Activated CD4-positive, alpha-beta T cell treated with anti-CD3 and anti-CD28 coated beads, Interleukin-2, amount 50 U/mL, for 4 hours (primary cell): Measurements from ENCODE around the gene GOLGA2.

ENCODE experiments used
- DNase-seq, 2 experiments: peaks; one replicate each; pipeline ENCODE4 v3.0.0-alpha.2; 2020

The GOLGA2 gene, protein sequence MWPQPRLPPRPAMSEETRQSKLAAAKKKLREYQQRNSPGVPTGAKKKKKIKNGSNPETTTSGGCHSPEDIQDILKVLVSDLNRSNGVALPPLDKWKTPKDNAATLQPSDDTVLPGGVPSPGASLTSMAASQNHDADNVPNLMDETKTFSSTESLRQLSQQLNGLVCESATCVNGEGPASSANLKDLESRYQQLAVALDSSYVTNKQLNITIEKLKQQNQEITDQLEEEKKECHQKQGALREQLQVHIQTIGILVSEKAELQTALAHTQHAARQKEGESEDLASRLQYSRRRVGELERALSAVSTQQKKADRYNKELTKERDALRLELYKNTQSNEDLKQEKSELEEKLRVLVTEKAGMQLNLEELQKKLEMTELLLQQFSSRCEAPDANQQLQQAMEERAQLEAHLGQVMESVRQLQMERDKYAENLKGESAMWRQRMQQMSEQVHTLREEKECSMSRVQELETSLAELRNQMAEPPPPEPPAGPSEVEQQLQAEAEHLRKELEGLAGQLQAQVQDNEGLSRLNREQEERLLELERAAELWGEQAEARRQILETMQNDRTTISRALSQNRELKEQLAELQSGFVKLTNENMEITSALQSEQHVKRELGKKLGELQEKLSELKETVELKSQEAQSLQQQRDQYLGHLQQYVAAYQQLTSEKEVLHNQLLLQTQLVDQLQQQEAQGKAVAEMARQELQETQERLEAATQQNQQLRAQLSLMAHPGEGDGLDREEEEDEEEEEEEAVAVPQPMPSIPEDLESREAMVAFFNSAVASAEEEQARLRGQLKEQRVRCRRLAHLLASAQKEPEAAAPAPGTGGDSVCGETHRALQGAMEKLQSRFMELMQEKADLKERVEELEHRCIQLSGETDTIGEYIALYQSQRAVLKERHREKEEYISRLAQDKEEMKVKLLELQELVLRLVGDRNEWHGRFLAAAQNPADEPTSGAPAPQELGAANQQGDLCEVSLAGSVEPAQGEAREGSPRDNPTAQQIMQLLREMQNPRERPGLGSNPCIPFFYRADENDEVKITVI

GRCh38 chr9:128275198-128276007 is at the start of gene GOLGA2:
Gene GOLGA2 (minus strand): TSS chr9:128276007. CDS start chr9:128275976, 31 bp downstream.
- no peak for DNase-seq

DNA sequence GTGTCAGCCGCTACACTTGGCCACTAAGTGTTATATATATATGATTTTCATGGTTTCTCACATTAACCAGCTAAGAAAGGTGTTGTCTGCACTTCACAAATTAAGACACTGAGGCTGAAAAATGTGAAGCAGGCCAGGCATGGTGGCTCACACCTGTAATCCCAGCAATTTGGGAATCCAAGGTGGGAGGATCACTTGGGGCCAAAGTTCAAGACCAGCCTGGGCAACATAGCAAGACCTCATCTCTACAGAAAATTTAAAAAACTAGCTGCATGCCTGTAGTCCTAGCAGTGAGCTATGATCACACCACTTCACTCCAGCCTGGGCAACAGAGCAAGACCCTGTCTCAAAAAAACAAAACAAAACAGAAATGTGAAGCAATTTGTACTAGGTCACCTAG is 48.6 kb upstream of the GOLGA2 start:
- DNase-seq, result no peak

DNA sequence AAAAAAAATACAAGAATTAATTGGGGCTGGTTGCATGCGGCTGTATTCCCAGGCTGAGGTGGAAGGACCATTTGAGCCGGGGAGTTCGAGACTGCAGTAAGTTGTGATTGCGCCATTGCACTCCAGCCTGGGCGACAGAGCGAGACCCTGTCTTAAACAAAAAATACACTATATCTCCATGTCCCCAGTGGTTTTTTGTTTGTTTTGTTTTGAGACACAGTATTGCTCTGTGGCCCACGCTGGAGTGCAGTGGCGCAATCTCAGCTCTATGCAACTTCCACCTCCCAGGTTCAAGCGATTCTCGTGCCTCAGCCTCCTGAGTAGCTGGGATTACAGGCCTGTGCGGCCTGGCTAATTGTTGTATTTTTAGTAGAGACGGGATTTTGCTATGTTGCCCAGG is 48.0 kb upstream of the GOLGA2 start:
- DNase-seq, result no peak

GRCh38 chr9:128323212-128323730 is 47.5 kb upstream of the GOLGA2 start:
- DNase-seq, result no peak

GRCh38 chr9:128322404-128323211 is 46.8 kb upstream of the GOLGA2 start, which contains the start of the genes COQ4 and TRUB2:
Gene COQ4 (plus strand): TSS chr9:128322839. CDS start chr9:128322859, 20 bp downstream.
Gene TRUB2 (minus strand): TSS chr9:128322447. CDS start chr9:128322408, 39 bp downstream.
- DNase-seq, result peak; percentile 88 to 90

DNA sequence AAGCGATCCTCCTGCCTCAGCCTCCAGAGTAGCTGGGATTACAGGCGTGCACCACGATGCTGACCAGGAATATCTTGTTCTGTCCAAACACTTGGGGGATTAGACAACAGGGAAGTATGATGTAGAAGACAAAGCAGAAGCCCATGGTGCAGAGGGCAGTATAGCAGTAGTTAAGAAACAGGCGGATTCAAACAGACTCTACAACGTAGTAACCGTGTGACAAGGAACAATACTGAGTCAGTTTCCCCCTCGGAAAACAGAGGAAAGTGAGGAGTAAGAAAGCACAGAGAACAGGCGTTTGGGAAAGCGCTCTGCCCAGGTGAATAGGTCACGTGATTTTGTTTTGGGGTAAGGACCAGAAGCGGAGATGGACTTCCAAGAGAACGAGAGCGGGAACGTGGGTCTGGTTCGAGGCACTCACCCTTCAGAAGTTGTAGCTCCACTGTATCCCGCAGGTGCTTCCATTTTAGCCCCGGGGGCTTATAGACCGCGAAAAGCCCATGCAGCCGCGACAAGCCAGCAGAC is 46.1 kb upstream of the GOLGA2 start:
- no peak for DNase-seq

- DNase-seq, result no peak
These were observed 45.5 kb upstream of the GOLGA2 start for GRCh38 chr9:128321343-128321742.

DNA sequence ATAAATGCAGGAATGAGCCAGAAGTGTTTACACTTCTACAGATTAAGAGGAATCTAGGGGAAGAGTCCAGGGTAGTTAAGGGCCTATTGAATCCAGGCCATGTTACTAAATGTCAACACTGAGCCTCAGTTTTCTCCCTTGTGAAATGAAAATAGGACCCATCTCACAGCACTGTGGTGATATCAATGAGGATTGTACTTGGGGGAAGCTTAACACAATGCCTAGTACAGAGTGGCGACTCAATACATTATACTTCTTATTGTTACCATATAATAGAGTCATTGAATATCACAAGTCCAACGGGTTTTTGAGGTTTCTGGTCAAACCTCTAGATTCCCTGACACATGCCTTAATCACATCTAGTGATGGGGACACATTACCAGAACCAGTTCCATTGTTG is 41.8 kb upstream of the GOLGA2 start:
- DNase-seq, result no peak

DNA sequence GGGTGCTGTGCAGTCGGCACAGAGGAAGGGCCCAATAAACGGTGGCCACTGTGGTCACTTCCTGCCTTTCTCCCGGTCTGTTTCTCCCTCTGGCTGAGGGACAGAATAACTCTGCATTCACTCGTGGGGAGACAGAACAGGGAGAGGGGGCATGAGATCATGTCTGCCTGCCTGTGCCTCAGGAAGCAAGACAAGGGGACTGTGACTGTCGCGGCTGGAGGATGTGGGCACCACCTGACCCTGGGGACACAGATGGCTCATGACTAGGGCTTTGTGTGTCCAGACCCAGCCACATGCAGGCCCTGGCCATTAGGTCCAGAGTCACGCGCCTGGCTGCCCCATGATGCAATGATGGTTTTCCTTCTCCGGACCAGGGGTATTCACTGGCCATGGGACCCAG is 40.6 kb upstream of the GOLGA2 start:
- no peak for DNase-seq

DNA sequence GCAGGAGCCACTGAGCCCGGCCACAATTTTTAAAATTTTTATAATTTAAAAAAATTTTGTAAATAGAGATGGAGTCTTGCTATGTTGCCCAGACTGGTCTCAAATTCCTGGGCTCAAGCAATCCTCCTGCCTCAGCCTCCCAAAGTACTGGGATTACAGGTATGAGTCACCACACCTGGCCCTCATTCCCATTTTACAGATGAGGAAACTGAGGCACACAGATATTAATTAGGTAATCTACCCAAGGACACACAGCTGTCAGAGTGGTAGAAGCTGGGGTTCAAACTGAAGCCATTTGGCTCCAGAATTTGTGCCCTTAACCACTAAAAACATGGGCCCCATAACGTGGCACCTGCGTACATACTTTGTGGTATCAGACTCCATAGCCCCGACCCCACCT is 38.9 kb upstream of the GOLGA2 start:
- no peak for DNase-seq

DNA sequence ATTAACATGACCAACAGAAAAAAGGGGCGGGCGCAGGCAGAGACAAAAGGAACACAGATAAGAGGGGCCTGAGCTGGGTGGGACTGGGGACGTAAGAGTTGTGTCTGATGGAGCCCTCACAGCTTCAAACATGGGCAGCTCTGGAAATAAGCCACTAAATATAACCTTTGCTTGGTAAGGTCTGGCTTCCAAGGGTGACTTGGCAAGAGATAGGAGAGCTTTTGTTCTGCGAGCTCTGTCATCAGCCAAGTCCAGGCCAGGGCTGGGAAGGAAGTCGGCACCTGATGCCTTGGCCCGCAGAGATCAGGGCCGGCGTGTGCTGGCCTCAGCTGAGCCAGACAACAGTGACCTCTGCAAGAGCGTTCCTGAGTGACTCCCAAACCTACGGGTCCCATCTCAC is 34.7 kb upstream of the GOLGA2 start:
- no peak for DNase-seq

DNA sequence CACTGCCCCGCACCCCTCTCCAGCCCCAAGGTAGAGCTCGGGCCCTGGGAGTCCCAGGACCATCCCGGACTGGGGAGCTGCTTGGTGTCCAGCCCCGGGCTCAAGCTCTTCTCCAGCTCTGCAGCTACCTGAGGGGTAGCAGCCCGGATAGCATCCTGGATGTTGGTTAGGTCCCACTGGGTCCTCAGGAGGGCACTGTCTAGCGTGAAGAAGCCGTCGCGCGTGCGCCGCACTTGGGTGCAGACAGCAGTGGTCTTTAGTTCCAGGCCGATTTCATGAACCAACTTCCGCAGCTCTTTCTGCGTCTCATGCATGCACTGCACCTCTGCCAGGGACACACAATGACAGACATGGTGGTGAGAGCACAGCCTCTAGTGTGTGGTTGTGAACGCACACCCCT is 33.7 kb upstream of the GOLGA2 start:
- no peak for DNase-seq

- DNase-seq, result no peak
These were observed 29.1 kb upstream of the GOLGA2 start for GRCh38 chr9:128304971-128305288.

- DNase-seq, result no peak
These were observed 28.5 kb upstream of the GOLGA2 start for GRCh38 chr9:128304136-128304970.

DNA sequence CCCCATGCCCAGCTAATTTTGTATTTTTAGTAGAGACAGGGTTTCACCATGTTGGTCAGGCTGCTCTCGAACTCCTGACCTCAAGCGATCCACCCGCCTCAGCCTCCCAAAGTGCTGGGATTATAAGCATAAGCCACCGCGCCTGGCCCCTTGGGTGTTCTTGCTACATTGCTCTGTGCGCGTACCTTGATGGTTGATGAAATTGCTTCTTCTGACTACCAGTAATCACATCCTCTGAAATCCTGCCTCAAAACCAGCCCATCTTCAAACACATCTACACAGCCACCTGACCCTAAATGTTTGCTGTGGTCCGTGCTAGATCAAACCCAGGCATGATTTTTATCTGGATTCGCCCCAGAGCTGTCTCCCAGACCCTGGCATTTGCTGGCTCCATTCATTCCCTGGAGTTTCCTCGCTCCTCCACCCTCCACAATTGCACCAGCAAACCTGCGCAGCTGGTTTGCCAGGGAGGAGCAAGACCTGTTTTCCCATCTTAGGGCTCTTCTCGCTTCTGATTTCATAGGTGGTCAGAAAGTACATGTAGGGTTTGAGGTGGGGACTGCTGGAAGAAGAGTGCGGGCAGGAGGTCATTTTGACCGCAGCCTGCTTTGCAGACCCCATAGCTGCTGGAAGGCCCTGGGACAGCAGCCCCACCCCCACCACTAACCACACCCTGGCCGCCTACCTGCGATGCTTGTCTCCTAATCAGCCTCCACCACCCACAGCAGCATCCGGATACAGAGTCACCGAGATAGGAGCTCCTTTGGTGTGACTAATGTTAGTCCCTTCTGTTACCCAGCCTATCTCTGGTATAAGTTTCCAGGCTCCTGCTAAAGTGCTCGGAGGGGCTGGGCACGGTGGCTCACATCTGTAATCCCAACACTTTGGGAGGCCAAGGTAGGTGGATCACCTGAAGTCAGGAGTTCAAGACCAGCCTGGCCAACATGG is 23.0 kb upstream of the GOLGA2 start:
- no peak for DNase-seq

DNA sequence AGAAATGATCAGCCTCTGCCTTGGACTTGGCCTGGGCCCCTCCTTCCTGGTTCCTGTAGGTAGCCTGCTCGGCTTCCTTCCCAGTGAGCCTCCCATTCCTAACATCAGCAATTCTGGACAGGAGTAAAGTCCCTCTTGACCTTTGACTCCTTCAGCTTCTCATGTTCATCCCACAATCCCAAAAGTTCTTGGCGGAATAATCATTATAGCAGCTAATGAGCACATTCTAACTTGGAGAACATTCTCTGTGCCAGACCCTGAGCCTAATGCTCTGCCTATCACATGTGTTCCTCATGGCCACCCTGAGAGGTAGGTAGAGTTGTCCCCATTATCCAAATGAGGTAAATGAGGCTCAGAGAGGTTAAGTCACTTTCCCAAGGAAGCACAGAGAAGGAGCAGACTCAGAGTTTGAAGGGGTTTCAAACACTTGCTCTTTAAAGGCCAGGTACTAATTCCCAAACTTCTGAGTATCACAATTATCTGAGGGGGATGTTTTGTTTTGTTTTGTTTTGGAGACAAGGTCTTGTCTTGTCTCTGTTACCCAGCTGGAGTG is 21.5 kb upstream of the GOLGA2 start:
- DNase-seq, result no peak

GRCh38 chr9:128296340-128297220 is 20.8 kb upstream of the GOLGA2 start:
- DNase-seq, result no peak

DNA sequence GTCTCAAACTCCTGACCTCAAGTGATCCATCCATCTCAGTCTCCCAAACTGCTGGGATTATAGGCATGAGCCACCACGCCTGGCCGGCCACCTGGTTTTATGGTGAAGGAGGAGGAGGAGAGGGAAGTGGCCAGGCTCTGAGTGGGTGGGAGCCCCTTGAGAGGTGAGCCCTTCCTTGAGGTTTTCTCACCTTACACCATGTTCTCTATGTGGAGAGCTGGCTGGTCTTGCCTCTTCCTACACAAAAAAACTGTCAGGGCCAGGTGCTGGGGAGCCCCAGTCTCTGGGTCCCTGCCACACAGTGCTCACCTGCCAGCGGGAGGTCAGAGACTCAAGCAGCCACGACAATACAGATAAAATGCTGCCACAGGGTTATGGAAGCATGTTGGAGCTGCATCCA is 18.3 kb upstream of the GOLGA2 start:
- no peak for DNase-seq
